ENCODE results near the gene CABCOCO1. TPM values are rescaled to one million over a fixed set of nuclear protein-coding genes. Genes with fewer than 3 reads are reported as not detected.
"Not testable (repeated sequence)": the region's sequence is repeated elsewhere in the genome, so short reads cannot be mapped to it uniquely, and the experiment has no call there.

Gene CABCOCO1
- polyA plus RNA-seq, 1 donor, result 1.8 TPM

DNA sequence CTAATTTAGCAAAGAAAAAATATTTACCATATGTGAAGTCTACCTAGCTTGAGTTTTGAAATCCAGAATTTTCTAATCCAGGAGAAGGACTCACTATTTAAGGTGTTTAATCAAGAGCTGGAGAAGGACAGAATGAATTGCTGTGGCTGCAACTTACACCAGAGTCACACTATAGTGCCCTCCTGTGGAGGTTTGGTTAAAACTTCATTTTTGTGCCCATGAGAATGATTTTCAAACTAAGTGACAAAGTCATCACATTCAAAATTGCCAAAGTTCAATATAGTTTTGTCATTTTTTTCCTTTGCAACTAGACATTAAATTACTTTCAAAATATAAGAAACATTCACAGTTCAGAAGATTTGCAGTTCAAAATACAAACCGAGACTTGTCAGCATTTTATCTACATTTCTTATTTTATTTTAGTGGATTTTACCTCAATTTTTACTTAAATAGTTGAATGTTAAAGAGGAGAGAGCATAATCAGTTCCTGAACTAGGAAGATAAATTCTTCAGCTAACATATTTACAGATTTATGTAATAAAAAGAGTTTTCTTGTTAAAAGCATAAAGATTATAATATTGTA is 70.7 kb downstream of the CABCOCO1 start:
- H3K4me3 ChIP-seq (ENCODE audit: low read length), result no peak overlapping the region
- WGBS (ENCODE audit: insufficient coverage, low lambda C conversion rate), result 67% methylated on average over 1 of the region's 1 CpG
- peak in 1 of 2 donors; percentile 29 for DNase-seq
- no peak overlapping the region for H3K27ac ChIP-seq (ENCODE audit: low read length)
- H3K27me3 ChIP-seq (ENCODE audit: control insufficient read depth, insufficient read depth, low read length), result no peaks in the 10 kb centered on the region
- H3K9me3 ChIP-seq (ENCODE audit: control insufficient read depth, low read depth, low read length), result no peaks in the 10 kb centered on the region
- no peaks in the 10 kb centered on the region for H3K36me3 ChIP-seq (ENCODE audit: control insufficient read depth, insufficient read depth, low read length)
- no peaks in the 10 kb centered on the region for H3K4me1 ChIP-seq (ENCODE audit: control insufficient read depth, insufficient read depth, low read length)

GRCh38 chr10:61735882-61736281 is 73.2 kb downstream of the CABCOCO1 start:
- Histone ChIP-seq H3K9me3 (ENCODE audit: control insufficient read depth, low read depth, low read length) (no peaks in the 10 kb centered on the region), H3K27ac (ENCODE audit: low read length) (no peak overlapping the region), H3K4me1 (ENCODE audit: control insufficient read depth, insufficient read depth, low read length) (no peaks in the 10 kb centered on the region), H3K36me3 (ENCODE audit: control insufficient read depth, insufficient read depth, low read length) (no peaks in the 10 kb centered on the region), H3K27me3 (ENCODE audit: control insufficient read depth, insufficient read depth, low read length) (no peaks in the 10 kb centered on the region), H3K4me3 (ENCODE audit: low read length) (no peak overlapping the region)
- no peak for DNase-seq
- 100% methylated on average over 2 of the region's 3 CpGs for WGBS (ENCODE audit: insufficient coverage, low lambda C conversion rate)

GRCh38 chr10:61737455-61737854 is 74.7 kb downstream of the CABCOCO1 start:
- H3K27ac ChIP-seq (ENCODE audit: low read length); H3K27me3 ChIP-seq (ENCODE audit: control insufficient read depth, insufficient read depth, low read length); DNase-seq; H3K4me3 ChIP-seq (ENCODE audit: low read length); H3K36me3 ChIP-seq (ENCODE audit: control insufficient read depth, insufficient read depth, low read length); H3K4me1 ChIP-seq (ENCODE audit: control insufficient read depth, insufficient read depth, low read length); H3K9me3 ChIP-seq (ENCODE audit: control insufficient read depth, low read depth, low read length): not testable (repeated sequence)
- 80% methylated on average over 1 of the region's 6 CpGs for WGBS (ENCODE audit: insufficient coverage, low lambda C conversion rate)

- no CpG with 5 or more reads among the region's 1 CpG for WGBS (ENCODE audit: insufficient coverage, low lambda C conversion rate)
- H3K4me3 ChIP-seq (ENCODE audit: low read length), result no peak overlapping the region
- no peak for DNase-seq
- no peaks in the 10 kb centered on the region for H3K4me1 ChIP-seq (ENCODE audit: control insufficient read depth, insufficient read depth, low read length)
- H3K9me3 ChIP-seq (ENCODE audit: control insufficient read depth, low read depth, low read length), result no peaks in the 10 kb centered on the region
- no peaks in the 10 kb centered on the region for H3K36me3 ChIP-seq (ENCODE audit: control insufficient read depth, insufficient read depth, low read length)
- H3K27ac ChIP-seq (ENCODE audit: low read length), result no peak overlapping the region
- no peaks in the 10 kb centered on the region for H3K27me3 ChIP-seq (ENCODE audit: control insufficient read depth, insufficient read depth, low read length)
Observed at GRCh38 chr10:61742812-61743211, 80.1 kb downstream of the CABCOCO1 start.

DNA sequence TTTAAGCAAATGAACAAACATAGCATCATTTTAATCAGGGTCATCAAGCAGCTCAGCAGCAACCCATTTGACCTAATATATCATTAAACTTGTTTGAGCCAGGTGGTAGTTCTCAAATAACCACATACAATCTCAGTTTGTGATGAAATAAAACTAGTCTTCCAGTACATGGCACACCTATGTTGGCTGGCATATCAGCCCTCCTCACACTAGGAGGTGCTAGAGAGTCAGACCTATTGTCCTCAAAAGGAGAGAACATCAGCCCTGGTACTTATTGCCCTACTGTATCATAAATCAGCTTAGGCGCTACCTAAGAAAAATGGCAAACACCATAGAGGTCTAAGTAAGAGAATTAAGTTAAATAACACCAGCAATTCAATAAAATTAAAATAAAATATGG is 81.7 kb downstream of the CABCOCO1 start:
- no peaks in the 10 kb centered on the region for H3K36me3 ChIP-seq (ENCODE audit: control insufficient read depth, insufficient read depth, low read length)
- H3K9me3 ChIP-seq (ENCODE audit: control insufficient read depth, low read depth, low read length), result no peaks in the 10 kb centered on the region
- H3K4me1 ChIP-seq (ENCODE audit: control insufficient read depth, insufficient read depth, low read length), result no peaks in the 10 kb centered on the region
- DNase-seq, result no peak
- H3K27me3 ChIP-seq (ENCODE audit: control insufficient read depth, insufficient read depth, low read length), result no peaks in the 10 kb centered on the region
- 100% methylated on average over 1 of the region's 1 CpG for WGBS (ENCODE audit: insufficient coverage, low lambda C conversion rate)
- no peak overlapping the region for H3K4me3 ChIP-seq (ENCODE audit: low read length)
- no peak overlapping the region for H3K27ac ChIP-seq (ENCODE audit: low read length)

DNA sequence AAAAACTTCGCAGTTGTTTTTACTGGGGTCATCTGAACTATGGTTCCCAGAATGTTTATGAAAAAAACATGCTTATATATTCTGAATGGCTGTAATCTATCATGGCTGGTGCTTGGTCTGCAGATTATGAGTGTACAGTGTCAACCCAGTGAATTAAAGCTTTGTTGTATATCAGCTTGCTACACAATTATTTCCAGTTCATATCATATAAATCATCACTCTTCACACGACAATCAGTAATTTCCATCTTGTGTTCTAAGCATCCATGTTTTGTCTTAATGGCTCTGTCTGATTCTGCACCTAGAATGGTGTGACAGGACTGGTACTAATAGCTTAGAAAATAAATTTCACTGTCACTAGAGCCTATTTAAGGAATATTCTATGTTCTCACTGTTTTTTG is 83.6 kb downstream of the CABCOCO1 start:
- DNase-seq, result no peak
- H3K27ac ChIP-seq (ENCODE audit: low read length), result no peak overlapping the region
- no peaks in the 10 kb centered on the region for H3K27me3 ChIP-seq (ENCODE audit: control insufficient read depth, insufficient read depth, low read length)
- no peaks in the 10 kb centered on the region for H3K36me3 ChIP-seq (ENCODE audit: control insufficient read depth, insufficient read depth, low read length)
- H3K4me3 ChIP-seq (ENCODE audit: low read length), result no peak overlapping the region
- WGBS (ENCODE audit: insufficient coverage, low lambda C conversion rate), result 90% methylated on average over 2 of the region's 2 CpGs
- peaks cover 4% of the 10 kb centered on the region for H3K4me1 ChIP-seq (ENCODE audit: control insufficient read depth, insufficient read depth, low read length)
- no peaks in the 10 kb centered on the region for H3K9me3 ChIP-seq (ENCODE audit: control insufficient read depth, low read depth, low read length)

DNA sequence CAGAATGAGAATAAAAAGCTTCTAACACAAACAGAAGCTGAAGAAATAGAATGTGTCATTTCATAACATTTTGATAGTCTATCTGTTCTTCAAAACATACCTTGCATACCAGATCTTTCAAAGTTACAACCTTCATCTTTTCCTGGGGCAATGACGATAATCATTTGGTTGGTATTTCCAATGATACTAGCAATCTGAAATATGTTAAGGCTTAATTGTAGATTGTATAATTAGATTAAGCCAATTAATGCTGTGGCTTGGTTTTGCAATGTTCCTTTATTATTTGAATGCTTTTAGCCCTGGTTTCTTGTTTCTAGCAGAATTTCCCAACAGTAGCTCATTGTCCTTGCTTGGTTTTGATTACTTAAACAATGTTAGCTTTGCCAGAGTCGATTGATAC is 84.6 kb downstream of the CABCOCO1 start:
- 40% methylated on average over 1 of the region's 2 CpGs for WGBS (ENCODE audit: insufficient coverage, low lambda C conversion rate)
- H3K4me3 ChIP-seq (ENCODE audit: low read length), result no peak overlapping the region
- H3K27ac ChIP-seq (ENCODE audit: low read length), result no peak overlapping the region
- H3K27me3 ChIP-seq (ENCODE audit: control insufficient read depth, insufficient read depth, low read length), result no peaks in the 10 kb centered on the region
- H3K9me3 ChIP-seq (ENCODE audit: control insufficient read depth, low read depth, low read length), result no peaks in the 10 kb centered on the region
- H3K36me3 ChIP-seq (ENCODE audit: control insufficient read depth, insufficient read depth, low read length), result no peaks in the 10 kb centered on the region
- H3K4me1 ChIP-seq (ENCODE audit: control insufficient read depth, insufficient read depth, low read length), result peaks cover 13% of the 10 kb centered on the region
- no peak for DNase-seq

GRCh38 chr10:61749291-61749690 is 86.6 kb downstream of the CABCOCO1 start:
- no peak overlapping the region for H3K4me3 ChIP-seq (ENCODE audit: low read length)
- H3K27me3 ChIP-seq (ENCODE audit: control insufficient read depth, insufficient read depth, low read length), result no peaks in the 10 kb centered on the region
- WGBS (ENCODE audit: insufficient coverage, low lambda C conversion rate), result 100% methylated on average over 3 of the region's 3 CpGs
- H3K9me3 ChIP-seq (ENCODE audit: control insufficient read depth, low read depth, low read length), result no peaks in the 10 kb centered on the region
- DNase-seq, result no peak
- H3K36me3 ChIP-seq (ENCODE audit: control insufficient read depth, insufficient read depth, low read length), result no peaks in the 10 kb centered on the region
- H3K27ac ChIP-seq (ENCODE audit: low read length), result no peak overlapping the region
- peaks cover 14% of the 10 kb centered on the region for H3K4me1 ChIP-seq (ENCODE audit: control insufficient read depth, insufficient read depth, low read length)

DNA sequence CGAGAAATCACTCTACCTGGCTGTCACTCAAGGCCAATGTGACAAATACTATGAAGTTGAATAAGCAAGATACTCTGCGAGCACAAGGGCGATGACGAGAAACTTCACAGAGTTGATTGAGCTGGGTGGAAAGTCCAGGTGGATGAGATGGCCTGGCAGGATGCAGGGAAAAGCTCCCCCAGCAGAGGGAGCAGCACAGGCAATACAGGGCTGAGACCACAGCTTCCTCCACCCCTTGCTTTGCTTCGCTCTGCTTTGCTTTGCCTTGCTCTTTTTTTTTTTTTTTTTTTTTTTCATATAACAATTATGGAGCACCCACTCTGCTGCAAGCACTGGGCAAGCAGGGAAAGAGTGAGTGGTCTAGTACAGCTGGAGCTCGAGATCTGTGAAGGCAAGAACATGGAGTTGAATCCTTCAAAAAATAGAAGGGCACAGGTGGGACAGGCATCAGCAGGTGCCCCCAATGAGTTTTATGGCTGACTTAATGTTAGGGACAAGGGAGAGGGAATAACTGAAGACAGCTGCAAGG is 88.3 kb downstream of the CABCOCO1 start:
- no CpG with 5 or more reads among the region's 6 CpGs for WGBS (ENCODE audit: insufficient coverage, low lambda C conversion rate)
- H3K4me1 ChIP-seq (ENCODE audit: control insufficient read depth, insufficient read depth, low read length), result peaks cover 14% of the 10 kb centered on the region
- peak overlapping the region; percentile 90 for H3K27ac ChIP-seq (ENCODE audit: low read length)

GRCh38 chr10:61751599-61751998 is 88.9 kb downstream of the CABCOCO1 start:
- 63% methylated on average over 2 of the region's 3 CpGs for WGBS (ENCODE audit: insufficient coverage, low lambda C conversion rate)
- peaks cover 14% of the 10 kb centered on the region for H3K4me1 ChIP-seq (ENCODE audit: control insufficient read depth, insufficient read depth, low read length)
- no peaks in the 10 kb centered on the region for H3K9me3 ChIP-seq (ENCODE audit: control insufficient read depth, low read depth, low read length)
- DNase-seq, result peak in 1 of 2 donors; percentile 37
- H3K4me3 ChIP-seq (ENCODE audit: low read length), result no peak overlapping the region
- H3K27me3 ChIP-seq (ENCODE audit: control insufficient read depth, insufficient read depth, low read length), result no peaks in the 10 kb centered on the region
- peak overlapping the region; percentile 90 for H3K27ac ChIP-seq (ENCODE audit: low read length)
- H3K36me3 ChIP-seq (ENCODE audit: control insufficient read depth, insufficient read depth, low read length), result no peaks in the 10 kb centered on the region

More for the DNA sequence above, 88.3 kb downstream of the CABCOCO1 start:
- H3K9me3 ChIP-seq (ENCODE audit: control insufficient read depth, low read depth, low read length), result no peaks in the 10 kb centered on the region
- peak; percentile 95 to 96 for DNase-seq
- no peaks in the 10 kb centered on the region for H3K36me3 ChIP-seq (ENCODE audit: control insufficient read depth, insufficient read depth, low read length)
- no peak overlapping the region for H3K4me3 ChIP-seq (ENCODE audit: low read length)
- H3K27me3 ChIP-seq (ENCODE audit: control insufficient read depth, insufficient read depth, low read length), result no peaks in the 10 kb centered on the region
